Measurements from ENCODE around the gene ELMO3.

The ELMO3 gene

GRCh38 chr16:67233596-67233995 is 34.7 kb downstream of the ELMO3 start:
- Histone ChIP-seq H3K9ac (ENCODE audit: low read length) (no peak overlapping the region), H3K4me3 (ENCODE audit: low read length) (no peak overlapping the region), H3K27me3 (replicated peaks; ENCODE audit: control insufficient read depth, insufficient read depth, low read length) (no peaks in the 10 kb centered on the region), H3K36me3 (ENCODE audit: control insufficient read depth, insufficient read depth, low read length, severe bottlenecking) (peaks cover 85% of the 10 kb centered on the region), H3K4me1 (ENCODE audit: control insufficient read depth, insufficient read depth, low read length) (no peaks in the 10 kb centered on the region), H3K9me3 (ENCODE audit: control insufficient read depth, low read length) (no peaks in the 10 kb centered on the region)
- DNase-seq (ENCODE audit: low read depth), result no peak

GRCh38 chr16:67234180-67234597 is 35.3 kb downstream of the ELMO3 start:
- Histone ChIP-seq H3K9me3 (ENCODE audit: control insufficient read depth, low read length) (no peaks in the 10 kb centered on the region), H3K4me3 (ENCODE audit: low read length) (no peak overlapping the region), H3K9ac (ENCODE audit: low read length) (no peak overlapping the region), H3K27me3 (replicated peaks; ENCODE audit: control insufficient read depth, insufficient read depth, low read length) (no peaks in the 10 kb centered on the region), H3K4me1 (ENCODE audit: control insufficient read depth, insufficient read depth, low read length) (no peaks in the 10 kb centered on the region), H3K36me3 (ENCODE audit: control insufficient read depth, insufficient read depth, low read length, severe bottlenecking) (peaks cover 85% of the 10 kb centered on the region)
- DNase-seq (ENCODE audit: low read depth), result no peak

- no peak for DNase-seq (ENCODE audit: low read depth)
- H3K4me1 ChIP-seq (ENCODE audit: control insufficient read depth, insufficient read depth, low read length), result peaks cover 11% of the 10 kb centered on the region
- H3K9me3 ChIP-seq (ENCODE audit: control insufficient read depth, low read length), result no peaks in the 10 kb centered on the region
- no peak overlapping the region for H3K4me3 ChIP-seq (ENCODE audit: low read length)
- peak overlapping the region; percentile 20 for H3K9ac ChIP-seq (ENCODE audit: low read length)
- no peaks in the 10 kb centered on the region for H3K27me3 ChIP-seq (replicated peaks; ENCODE audit: control insufficient read depth, insufficient read depth, low read length)
- peaks cover 71% of the 10 kb centered on the region for H3K36me3 ChIP-seq (ENCODE audit: control insufficient read depth, insufficient read depth, low read length, severe bottlenecking)
Observed at GRCh38 chr16:67235816-67236562, 37.1 kb downstream of the ELMO3 start.

DNA sequence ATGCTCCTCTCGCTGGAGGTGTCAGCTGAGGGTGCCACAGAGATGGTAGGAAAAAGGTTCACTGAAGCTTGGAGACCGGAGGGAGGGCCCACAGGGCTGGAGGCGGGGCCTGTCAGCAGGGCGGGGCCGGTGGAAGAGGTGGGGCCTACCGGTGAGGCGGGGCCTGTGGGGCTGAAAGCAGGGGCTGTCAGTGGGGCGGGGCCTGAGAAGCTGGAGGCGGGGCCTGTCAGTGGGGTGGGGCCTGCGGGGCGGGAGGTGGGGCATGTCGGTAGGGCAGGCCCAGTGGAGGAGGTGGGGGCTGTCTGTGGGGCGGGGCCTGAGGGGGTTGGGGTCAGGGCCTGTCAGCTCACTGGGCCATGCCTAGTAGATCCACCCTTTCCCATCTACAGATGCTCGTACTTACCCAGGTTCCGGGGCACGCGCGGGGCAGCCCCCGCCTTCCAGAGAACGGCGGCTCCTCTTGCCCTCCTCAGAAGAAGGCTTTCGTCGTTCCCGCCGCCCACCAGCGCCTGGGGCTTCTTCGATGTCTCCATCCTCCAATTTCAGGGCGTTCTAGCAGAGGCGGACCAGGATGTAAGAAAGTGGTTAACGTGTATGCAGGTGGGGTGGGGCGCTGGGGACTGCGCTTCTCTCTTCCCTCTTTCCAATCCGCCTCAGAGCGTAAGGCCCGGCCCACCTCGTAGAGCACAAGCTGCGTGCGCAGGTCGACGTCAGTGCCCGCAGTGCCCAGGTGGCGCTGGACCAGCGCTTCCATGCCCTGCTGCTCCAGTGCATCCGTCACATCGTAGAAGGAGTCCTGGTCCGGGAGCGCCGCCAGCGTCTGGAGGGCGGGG is 37.8 kb downstream of the ELMO3 start:
- Histone ChIP-seq H3K27me3 (replicated peaks; ENCODE audit: control insufficient read depth, insufficient read depth, low read length) (no peaks in the 10 kb centered on the region), H3K4me1 (ENCODE audit: control insufficient read depth, insufficient read depth, low read length) (peaks cover 18% of the 10 kb centered on the region), H3K9me3 (ENCODE audit: control insufficient read depth, low read length) (no peaks in the 10 kb centered on the region), H3K36me3 (ENCODE audit: control insufficient read depth, insufficient read depth, low read length, severe bottlenecking) (peaks cover 63% of the 10 kb centered on the region), H3K9ac (ENCODE audit: low read length) (no peak overlapping the region), H3K4me3 (ENCODE audit: low read length) (no peak overlapping the region)
- DNase-seq (ENCODE audit: low read depth), result peak; percentile 76

- no peaks in the 10 kb centered on the region for H3K9me3 ChIP-seq (ENCODE audit: control insufficient read depth, low read length)
Observed at GRCh38 chr16:67237396-67238277, 38.7 kb downstream of the ELMO3 start.

DNA sequence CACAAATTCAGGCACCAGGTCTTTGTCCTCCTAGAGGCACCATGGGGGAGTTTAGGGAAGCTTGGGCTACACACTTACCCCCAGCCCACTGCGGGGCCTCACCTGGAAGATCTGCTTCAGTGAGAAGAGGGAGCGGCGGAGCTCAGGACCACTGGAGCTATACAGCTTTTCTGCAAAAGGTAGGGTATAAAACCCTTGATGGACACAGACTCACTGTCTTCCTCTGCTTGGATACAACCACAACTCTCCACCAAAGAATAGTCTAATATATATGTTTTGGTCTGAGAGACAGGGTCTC is 39.3 kb downstream of the ELMO3 start:
- peaks cover 31% of the 10 kb centered on the region for H3K4me1 ChIP-seq (ENCODE audit: control insufficient read depth, insufficient read depth, low read length)
- H3K36me3 ChIP-seq (ENCODE audit: control insufficient read depth, insufficient read depth, low read length, severe bottlenecking), result peaks cover 58% of the 10 kb centered on the region
- H3K4me3 ChIP-seq (ENCODE audit: low read length), result no peak overlapping the region
- no peaks in the 10 kb centered on the region for H3K27me3 ChIP-seq (replicated peaks; ENCODE audit: control insufficient read depth, insufficient read depth, low read length)
- DNase-seq (ENCODE audit: low read depth), result no peak
- no peaks in the 10 kb centered on the region for H3K9me3 ChIP-seq (ENCODE audit: control insufficient read depth, low read length)
- no peak overlapping the region for H3K9ac ChIP-seq (ENCODE audit: low read length)

More at GRCh38 chr16:67237396-67238277, 38.7 kb downstream of the ELMO3 start:
- Histone ChIP-seq H3K9ac (ENCODE audit: low read length) (no peak overlapping the region), H3K4me3 (ENCODE audit: low read length) (no peak overlapping the region), H3K4me1 (ENCODE audit: control insufficient read depth, insufficient read depth, low read length) (peaks cover 27% of the 10 kb centered on the region), H3K36me3 (ENCODE audit: control insufficient read depth, insufficient read depth, low read length, severe bottlenecking) (peaks cover 60% of the 10 kb centered on the region), H3K27me3 (replicated peaks; ENCODE audit: control insufficient read depth, insufficient read depth, low read length) (no peaks in the 10 kb centered on the region)
- DNase-seq (ENCODE audit: low read depth), result no peak

DNA sequence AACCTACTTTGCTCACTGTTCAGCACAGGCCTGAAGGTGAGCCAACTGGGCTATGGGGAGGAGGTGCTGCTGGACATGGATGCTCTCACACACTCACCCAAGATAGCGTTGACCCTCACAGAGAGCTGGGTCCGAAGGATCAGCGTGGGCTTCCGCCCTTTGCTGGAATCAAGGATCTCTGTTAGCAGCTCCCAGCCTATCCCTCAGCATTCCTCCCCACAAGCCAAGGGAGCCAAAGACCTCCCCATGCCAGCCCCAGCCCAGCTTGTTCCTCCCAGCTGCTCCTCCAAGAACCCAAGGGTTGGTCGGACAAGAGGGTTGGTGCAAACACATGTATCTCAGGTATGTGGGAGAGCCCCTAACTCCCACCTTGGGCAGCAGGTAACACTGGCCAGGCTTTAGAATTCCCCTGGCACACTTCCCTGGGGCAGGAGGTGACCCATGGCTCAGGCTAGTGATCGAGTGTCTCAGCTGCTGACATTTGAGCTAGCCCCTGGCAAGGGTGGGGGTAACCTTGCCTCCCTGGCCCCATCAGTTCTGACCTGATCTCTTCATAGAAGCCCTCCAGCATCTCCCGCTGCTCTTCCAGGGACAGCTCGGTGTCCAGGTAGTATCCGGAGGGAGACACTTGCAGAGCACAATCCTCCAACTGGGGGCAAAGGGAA is 40.0 kb downstream of the ELMO3 start:
- H3K9ac ChIP-seq (ENCODE audit: low read length), result no peak overlapping the region
- H3K4me1 ChIP-seq (ENCODE audit: control insufficient read depth, insufficient read depth, low read length), result peaks cover 38% of the 10 kb centered on the region
- DNase-seq (ENCODE audit: low read depth), result no peak
- H3K27me3 ChIP-seq (replicated peaks; ENCODE audit: control insufficient read depth, insufficient read depth, low read length), result no peaks in the 10 kb centered on the region
- peaks cover 54% of the 10 kb centered on the region for H3K36me3 ChIP-seq (ENCODE audit: control insufficient read depth, insufficient read depth, low read length, severe bottlenecking)
- H3K4me3 ChIP-seq (ENCODE audit: low read length), result no peak overlapping the region
- no peaks in the 10 kb centered on the region for H3K9me3 ChIP-seq (ENCODE audit: control insufficient read depth, low read length)

- peaks cover 38% of the 10 kb centered on the region for H3K36me3 ChIP-seq (ENCODE audit: control insufficient read depth, insufficient read depth, low read length, severe bottlenecking)
Observed at GRCh38 chr16:67240506-67240905, 41.6 kb downstream of the ELMO3 start.

GRCh38 chr16:67241008-67241900 is 42.3 kb downstream of the ELMO3 start:
- Histone ChIP-seq H3K9me3 (ENCODE audit: control insufficient read depth, low read length) (no peaks in the 10 kb centered on the region), H3K9ac (ENCODE audit: low read length) (peak overlapping the region; percentile 89), H3K36me3 (ENCODE audit: control insufficient read depth, insufficient read depth, low read length, severe bottlenecking) (peaks cover 31% of the 10 kb centered on the region), H3K4me3 (ENCODE audit: low read length) (peak overlapping the region; percentile 51), H3K27me3 (replicated peaks; ENCODE audit: control insufficient read depth, insufficient read depth, low read length) (no peaks in the 10 kb centered on the region), H3K4me1 (ENCODE audit: control insufficient read depth, insufficient read depth, low read length) (peaks cover 58% of the 10 kb centered on the region)
- peak; percentile 80 for DNase-seq (ENCODE audit: low read depth)

More at GRCh38 chr16:67240506-67240905, 41.6 kb downstream of the ELMO3 start:
- H3K27me3 ChIP-seq (replicated peaks; ENCODE audit: control insufficient read depth, insufficient read depth, low read length), result no peaks in the 10 kb centered on the region
- DNase-seq (ENCODE audit: low read depth), result peak; percentile 9
- peak overlapping the region; percentile 50 for H3K4me3 ChIP-seq (ENCODE audit: low read length)
- no peaks in the 10 kb centered on the region for H3K9me3 ChIP-seq (ENCODE audit: control insufficient read depth, low read length)
- peak overlapping the region; percentile 77 for H3K9ac ChIP-seq (ENCODE audit: low read length)
- H3K4me1 ChIP-seq (ENCODE audit: control insufficient read depth, insufficient read depth, low read length), result peaks cover 54% of the 10 kb centered on the region

- peaks cover 24% of the 10 kb centered on the region for H3K36me3 ChIP-seq (ENCODE audit: control insufficient read depth, insufficient read depth, low read length, severe bottlenecking)
- no peak for DNase-seq (ENCODE audit: low read depth)
- no peak overlapping the region for H3K4me3 ChIP-seq (ENCODE audit: low read length)
- H3K27me3 ChIP-seq (replicated peaks; ENCODE audit: control insufficient read depth, insufficient read depth, low read length), result no peaks in the 10 kb centered on the region
- peaks cover 58% of the 10 kb centered on the region for H3K4me1 ChIP-seq (ENCODE audit: control insufficient read depth, insufficient read depth, low read length)
- H3K9ac ChIP-seq (ENCODE audit: low read length), result peak overlapping the region; percentile 89
- H3K9me3 ChIP-seq (ENCODE audit: control insufficient read depth, low read length), result no peaks in the 10 kb centered on the region
Observed at GRCh38 chr16:67242138-67242730, 43.3 kb downstream of the ELMO3 start.

Data from adipocyte (in vitro differentiated cells).